T-cell (primary cell): ENCODE data around the gene TTN. TPM values are rescaled to one million over a fixed set of nuclear protein-coding genes. Genes with fewer than 3 reads are reported as not detected.
A peak's percentile ranks its signal among the peaks of the same experiment; 100 is the strongest.

Experiments used
- ATAC-seq, 4 experiments: fragments of 200-7000 bp in 3 of 4; fragments of 150-1000 bp in 1 of 4; cut with Tn5 transposase; replicated peaks in 1 of 4; 1 replicate in 3 of 4; 2 replicates in 1 of 4; pipeline ENCODE4 v1.10.0; 2021; ENCODE audit warnings: moderate library complexity in 3 of 4, mild to moderate bottlenecking in 2 of 4, moderate number of reproducible peaks in 1 of 4
- CTCF ChIA-PET, 2 donors: fragments of 300-600 bp; sonication (Branson Sonifier 250); formaldehyde crosslinking; loops; one replicate each; lab custom pipeline; 2022; ENCODE audit warnings: antibody characterized with exemption in 2 of 2; lab: Charles Lee
- POLR2A ChIA-PET, 2 donors: fragments of 300-600 bp; sonication (Branson Sonifier 250); formaldehyde crosslinking; loops; one replicate each; lab custom pipeline; 2022; ENCODE audit warnings: antibody characterized with exemption in 2 of 2; lab: Charles Lee
- DNase-seq, 35 experiments: peaks; one replicate each; pipeline versions ENCODE4 v3.0.0 to v3.0.0-alpha.2; 2013 to 2023
- H3K27ac ChIP-seq: one replicate; pipeline ENCODE4 v1.5.1; 2013; ENCODE audit warnings: low read length
- H3K27me3 ChIP-seq, 2 experiments: replicated peaks in 1 of 2; 1 replicate in 1 of 2; 2 replicates in 1 of 2; pipeline versions ENCODE4 v1.6.1 to v1.7.0; 2013; ENCODE audit warnings: low read length in 1 of 2, mixed read lengths in 1 of 2; ENCODE audit not compliant: control insufficient read depth in 2 of 2, insufficient read depth in 2 of 2; ENCODE audit errors: extremely low read depth in 1 of 2
- H3K36me3 ChIP-seq, 2 donors: 1 replicate in 1 of 2; 2 replicates in 1 of 2; pipeline versions ENCODE4 v1.6.1 to v1.7.0; 2013; ENCODE audit warnings: low read length in 1 of 2; ENCODE audit not compliant: control insufficient read depth in 2 of 2, insufficient read depth in 1 of 2; ENCODE audit errors: extremely low read depth in 1 of 2
- H3K4me1 ChIP-seq, 2 experiments: 1 replicate in 1 of 2; 2 replicates in 1 of 2; pipeline versions ENCODE4 v1.6.1 to v1.7.0; 2013; ENCODE audit warnings: low read length in 2 of 2, mixed read lengths in 1 of 2; ENCODE audit not compliant: insufficient read depth in 2 of 2, control insufficient read depth in 1 of 2; ENCODE audit errors: extremely low read depth in 1 of 2
- H3K4me3 ChIP-seq, 2 donors: 1 replicate in 1 of 2; 2 replicates in 1 of 2; pipeline versions ENCODE4 v1.5.1 to v1.7.0; 2013; ENCODE audit warnings: mild to moderate bottlenecking in 2 of 2, low read length in 1 of 2, moderate library complexity in 1 of 2; ENCODE audit not compliant: control insufficient read depth in 1 of 2; ENCODE audit errors: extremely low read depth in 1 of 2
- H3K9me3 ChIP-seq: 2 replicates; pipeline ENCODE4 v1.7.0; 2013
- H3K27ac Mint-ChIP-seq, 2 donors: one replicate each; pipeline ENCODE4 v1.8.0; 2020 to 2021; ENCODE audit warnings: mild to moderate bottlenecking in 2 of 2, mixed read lengths in 2 of 2
- H3K27me3 Mint-ChIP-seq, 2 donors: one replicate each; pipeline ENCODE4 v1.8.0; 2021 to 2022; ENCODE audit warnings: mixed read lengths in 2 of 2
- H3K36me3 Mint-ChIP-seq: one replicate; pipeline ENCODE4 v1.8.0; 2021; ENCODE audit warnings: mixed read lengths
- H3K4me1 Mint-ChIP-seq, 3 donors: one replicate each; pipeline ENCODE4 v1.8.0; 2020 to 2022; ENCODE audit warnings: mixed read lengths in 3 of 3, mild to moderate bottlenecking in 1 of 3
- H3K4me3 Mint-ChIP-seq, 3 donors: one replicate each; pipeline ENCODE4 v1.8.0; 2020 to 2022; ENCODE audit warnings: mild to moderate bottlenecking in 3 of 3, mixed read lengths in 3 of 3, moderate library complexity in 3 of 3
- H3K9me3 Mint-ChIP-seq, 3 donors: one replicate each; pipeline ENCODE4 v1.8.0; 2020 to 2022; ENCODE audit warnings: mixed read lengths in 3 of 3
- WGBS: methylation state at CpG from one replicate; pipeline ENCODE4 v1.1.5; 2013; ENCODE audit warnings: missing lambda C conversion rate; ENCODE audit not compliant: insufficient coverage; 5-methylcytosine and 5-hydroxymethylcytosine counted together
- total RNA-seq, 35 experiments: library from RNA in 6 of 35; stranded (reverse) in 6 of 35; fragments of 120-200 nt in 1 of 35; gene quantifications; one replicate each; pipeline versions ENCODE4 v1.2.1 to v1.2.4 and lab custom pipeline; 2013 to 2026

Gene TTN
- total RNA-seq, 5 donors from 2014 or later (not counting 1 experiment from before 2014, with no cell fraction given), result 14.3 to 49.2 (median 15.7) TPM

DNA sequence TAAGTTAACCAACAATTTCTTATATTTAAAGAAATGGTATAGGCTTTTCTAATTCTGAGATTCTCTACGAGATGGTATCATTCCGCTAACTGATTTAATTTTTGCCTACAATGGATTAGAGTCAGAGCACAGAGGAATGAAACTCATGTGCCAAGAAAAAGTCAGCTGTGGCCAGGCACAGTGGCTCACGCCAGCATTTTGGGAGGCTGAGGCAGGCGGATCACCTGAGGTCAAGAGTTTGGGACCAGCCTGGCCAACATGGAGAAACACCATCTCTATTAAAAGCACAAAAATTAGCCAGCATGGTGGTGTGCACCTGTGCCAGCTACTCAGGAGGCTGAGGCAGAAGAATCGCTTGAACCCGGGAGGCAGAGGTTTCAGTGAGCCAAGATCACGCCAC, 17.0 kb upstream of the TTN start:
- WGBS, result 96% methylated on average over 4 of the region's 7 CpGs
- ChIA-PET CTCF (interaction anchor here in 1 of 2 donors (0.6 kb wide), 1 partner anchor 65 kb away, joined by 9 read pairs; no protein-coding TSS in a partner anchor), POLR2A (no interaction called here)
- ATAC-seq (no peak), DNase-seq (no peak)
- Histone ChIP-seq H3K4me3 (no peak overlapping the region), H3K9me3 (no peaks in the 10 kb centered on the region), H3K27me3 (no peaks in the 10 kb centered on the region), H3K27ac (no peak overlapping the region), H3K36me3 (no peaks in the 10 kb centered on the region), H3K4me1 (peaks cover 3% of the 10 kb centered on the region in 2 experiments)
- no peak overlapping the region for H3K27ac Mint-ChIP-seq
- H3K36me3 Mint-ChIP-seq, result peaks cover 18% of the 10 kb centered on the region
- H3K9me3 Mint-ChIP-seq, result peaks cover 0 to 9% (median 0%) of the 10 kb centered on the region in 3 donors
- H3K4me3 Mint-ChIP-seq, result no peak overlapping the region
- peaks cover 7 to 16% (median 10%) of the 10 kb centered on the region in 3 donors for H3K4me1 Mint-ChIP-seq
- no peaks in the 10 kb centered on the region for H3K27me3 Mint-ChIP-seq

DNA sequence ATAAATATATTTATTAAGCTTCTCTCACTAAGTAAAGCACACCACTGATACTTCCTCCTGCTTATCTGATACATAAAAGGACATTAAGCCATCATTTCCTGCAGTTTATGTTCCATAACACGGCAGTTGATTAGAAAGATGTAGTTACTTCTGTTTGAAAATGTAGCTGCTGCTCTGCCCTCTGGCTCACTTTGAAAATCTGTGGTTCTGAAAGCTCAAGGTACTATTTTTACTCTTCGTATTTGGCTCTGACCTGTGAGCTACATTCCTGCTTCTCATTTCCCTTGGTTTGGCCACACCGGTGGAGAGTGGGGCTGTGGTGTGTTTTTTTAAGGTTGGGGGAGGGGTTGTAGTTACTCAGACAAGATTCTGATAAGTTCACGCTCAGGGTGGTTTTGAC, 12.8 kb upstream of the TTN start:
- peak in 1 of 35 experiments; percentile 0 for DNase-seq
- peak in 2 of 4 experiments; percentile 36 to 42 for ATAC-seq
- H3K27ac ChIP-seq, result no peak overlapping the region

DNA sequence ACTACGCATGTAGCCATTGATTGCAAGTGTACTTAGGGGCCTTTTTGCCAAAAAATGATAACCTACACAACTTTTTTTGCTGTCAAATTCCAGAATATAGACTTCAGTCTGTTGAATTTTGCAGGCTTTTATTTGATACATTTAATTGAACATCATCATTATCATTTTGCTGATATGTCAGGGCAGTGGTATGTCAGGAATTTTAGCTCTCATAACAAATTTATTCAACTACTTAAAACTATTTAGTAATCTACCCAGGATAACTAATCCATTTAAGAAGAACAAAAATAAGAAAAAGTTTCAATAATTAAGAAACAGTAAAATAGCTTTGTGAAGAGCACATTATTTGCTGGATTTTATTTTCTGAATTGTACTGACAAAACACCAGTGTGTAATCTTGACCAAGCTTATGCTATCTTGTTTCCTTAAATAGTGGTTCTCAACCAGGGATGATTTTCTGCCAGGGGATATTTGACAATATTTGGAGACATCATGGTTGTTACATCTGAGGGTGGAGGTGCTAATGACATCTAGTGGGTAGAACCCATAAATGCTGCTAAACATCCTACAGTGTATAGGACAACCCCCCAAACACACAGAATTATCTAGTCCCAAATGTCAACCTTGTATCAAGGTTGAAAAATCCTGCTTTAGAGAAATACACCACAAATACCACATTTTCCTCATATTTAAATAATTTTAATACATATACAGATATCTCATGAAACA, 12.1 kb upstream of the TTN start:
- ChIA-PET POLR2A (interaction anchor here in 1 of 2 donors (0.7 kb wide), 1 partner anchor 38 kb away, joined by 4 read pairs; no protein-coding TSS in a partner anchor), CTCF (interaction anchor here in 1 of 2 donors (0.6 to 2.1 kb wide), 4 partner anchors 8 to 704 kb away, joined by 3 to 5 read pairs (median 4); partner anchors contain the start of gene TTN)
- Histone ChIP-seq H3K27me3 (no peaks in the 10 kb centered on the region), H3K4me1 (peaks cover 3% of the 10 kb centered on the region in 2 experiments), H3K4me3 (no peak overlapping the region), H3K27ac (no peak overlapping the region), H3K9me3 (no peaks in the 10 kb centered on the region), H3K36me3 (no peaks in the 10 kb centered on the region)
- DNase-seq (no peak), ATAC-seq (no peak)
- no peak overlapping the region for H3K4me3 Mint-ChIP-seq
- H3K27me3 Mint-ChIP-seq, result no peaks in the 10 kb centered on the region
- no peaks in the 10 kb centered on the region for H3K9me3 Mint-ChIP-seq
- H3K36me3 Mint-ChIP-seq, result peaks cover 10% of the 10 kb centered on the region
- no peak overlapping the region for H3K27ac Mint-ChIP-seq
- H3K4me1 Mint-ChIP-seq, result peaks cover 4 to 21% (median 12%) of the 10 kb centered on the region in 3 donors
- WGBS, result no CpG with 5 or more reads among the region's 1 CpG

More for the DNA sequence above, 12.8 kb upstream of the TTN start:
- CTCF ChIA-PET, result interaction anchor here in 1 of 2 donors (0.5 to 2.1 kb wide), 4 partner anchors 8 to 310 kb away, joined by 3 to 5 read pairs (median 4); partner anchors contain the start of gene TTN
- H3K36me3 Mint-ChIP-seq, result peaks cover 10% of the 10 kb centered on the region
- peaks cover 4 to 21% (median 12%) of the 10 kb centered on the region in 3 donors for H3K4me1 Mint-ChIP-seq
- no peak overlapping the region for H3K4me3 ChIP-seq
- no peaks in the 10 kb centered on the region for H3K9me3 ChIP-seq
- no peaks in the 10 kb centered on the region for H3K27me3 ChIP-seq
- peak overlapping the region; percentile 23 to 56 (median 43) for H3K4me3 Mint-ChIP-seq
- POLR2A ChIA-PET, result no interaction called here
- H3K27me3 Mint-ChIP-seq, result no peaks in the 10 kb centered on the region
- no peaks in the 10 kb centered on the region for H3K36me3 ChIP-seq
- peaks cover 3% of the 10 kb centered on the region in 2 experiments for H3K4me1 ChIP-seq
- no peaks in the 10 kb centered on the region for H3K9me3 Mint-ChIP-seq
- 0% methylated on average over 1 of the region's 4 CpGs for WGBS
- H3K27ac Mint-ChIP-seq, result peak overlapping the region; percentile 48 to 58

DNA sequence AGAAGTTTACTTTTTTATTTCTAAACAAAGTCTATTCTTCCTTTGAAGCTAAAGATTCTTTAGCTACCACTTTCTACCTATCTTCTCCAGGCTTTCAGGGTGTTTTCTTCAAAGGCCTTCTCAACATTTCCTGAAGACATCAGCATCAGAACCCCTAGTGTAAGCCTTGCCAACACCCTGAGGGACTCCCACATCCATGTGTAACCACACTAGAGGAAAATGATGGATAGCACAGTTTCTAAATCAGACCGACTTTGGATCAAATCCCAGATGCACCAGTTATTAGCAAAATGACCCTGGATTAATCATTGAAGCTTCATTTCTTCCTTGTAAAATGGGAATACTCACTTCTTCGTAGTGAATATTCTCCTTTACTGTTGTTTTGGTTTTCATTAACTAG, 4.7 kb upstream of the TTN start:
- CTCF ChIA-PET, result interaction anchor here (0.5 to 1.1 kb wide), 3 partner anchors 8 to 106 kb away, joined by 3 read pairs; no protein-coding TSS in a partner anchor
- H3K4me1 ChIP-seq, result no peaks in the 10 kb centered on the region
- no peaks in the 10 kb centered on the region for H3K9me3 Mint-ChIP-seq
- H3K36me3 ChIP-seq, result no peaks in the 10 kb centered on the region
- H3K36me3 Mint-ChIP-seq, result peaks cover 17% of the 10 kb centered on the region
- DNase-seq (no peak), ATAC-seq (no peak)
- no peaks in the 10 kb centered on the region for H3K9me3 ChIP-seq
- H3K27me3 Mint-ChIP-seq, result no peaks in the 10 kb centered on the region
- H3K4me3 Mint-ChIP-seq, result no peak overlapping the region
- H3K4me3 ChIP-seq, result no peak overlapping the region
- POLR2A ChIA-PET, result no interaction called here
- H3K27ac ChIP-seq, result no peak overlapping the region
- H3K27me3 ChIP-seq, result no peaks in the 10 kb centered on the region
- 80% methylated on average over 1 of the region's 2 CpGs for WGBS
- H3K4me1 Mint-ChIP-seq, result no peaks in the 10 kb centered on the region
- H3K27ac Mint-ChIP-seq, result no peak overlapping the region

DNA sequence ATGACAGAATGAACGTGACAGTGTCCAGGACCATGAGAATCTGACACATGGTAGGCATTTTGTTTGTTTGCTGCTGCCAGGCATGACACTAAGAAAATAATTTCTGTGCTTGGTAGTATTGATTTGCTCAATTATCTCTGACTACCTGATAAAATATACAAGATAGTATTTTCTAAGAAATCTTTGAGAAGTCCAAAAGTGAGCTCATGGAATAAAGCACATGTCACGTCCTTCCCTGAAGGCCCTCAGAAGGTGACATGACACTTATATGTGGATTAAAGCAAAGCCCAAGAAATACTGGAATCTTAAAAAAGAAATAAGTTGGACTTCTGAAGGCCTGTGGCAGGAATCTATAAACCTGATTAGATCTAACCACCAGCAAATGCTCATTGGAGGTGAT, 3.8 kb upstream of the TTN start:
- H3K9me3 Mint-ChIP-seq, result no peaks in the 10 kb centered on the region
- Histone ChIP-seq H3K4me1 (no peaks in the 10 kb centered on the region), H3K4me3 (no peak overlapping the region), H3K27me3 (no peaks in the 10 kb centered on the region), H3K36me3 (no peaks in the 10 kb centered on the region), H3K27ac (no peak overlapping the region), H3K9me3 (no peaks in the 10 kb centered on the region)
- DNase-seq (no peak), ATAC-seq (no peak)
- WGBS, result no CpG with 5 or more reads among the region's 2 CpGs
- H3K4me1 Mint-ChIP-seq, result no peaks in the 10 kb centered on the region
- H3K36me3 Mint-ChIP-seq, result peaks cover 12% of the 10 kb centered on the region
- ChIA-PET CTCF (interaction anchor here in 1 of 2 donors (1.1 kb wide), 1 partner anchor 9 kb away, joined by 3 read pairs; no protein-coding TSS in a partner anchor), POLR2A (no interaction called here)
- no peak overlapping the region for H3K27ac Mint-ChIP-seq
- no peak overlapping the region for H3K4me3 Mint-ChIP-seq
- H3K27me3 Mint-ChIP-seq, result no peaks in the 10 kb centered on the region

DNA sequence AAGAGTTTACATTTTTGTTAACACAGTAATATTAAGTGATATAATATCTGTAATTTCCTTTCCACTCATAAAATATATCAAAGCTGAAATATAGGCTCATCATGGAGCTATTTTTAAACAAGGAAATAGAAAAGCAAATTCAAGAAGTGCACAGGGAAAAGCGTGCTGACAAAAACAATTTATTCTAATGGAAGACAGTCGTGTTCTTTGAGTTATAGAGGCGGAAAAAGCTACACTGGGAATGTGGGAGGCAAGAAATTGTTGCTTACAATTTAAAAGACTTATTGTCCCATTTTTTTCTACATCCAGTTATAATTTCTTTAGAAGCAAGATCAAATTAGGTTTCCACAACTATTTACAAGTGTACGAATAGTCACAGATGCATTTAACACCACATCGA, 3.2 kb upstream of the TTN start:
- Mint-ChIP-seq H3K36me3 (peaks cover 10% of the 10 kb centered on the region), H3K4me3 (no peak overlapping the region), H3K27ac (no peak overlapping the region), H3K4me1 (no peaks in the 10 kb centered on the region), H3K9me3 (no peaks in the 10 kb centered on the region), H3K27me3 (no peaks in the 10 kb centered on the region)
- Histone ChIP-seq H3K36me3 (no peaks in the 10 kb centered on the region), H3K4me3 (no peak overlapping the region), H3K27me3 (no peaks in the 10 kb centered on the region), H3K4me1 (no peaks in the 10 kb centered on the region), H3K27ac (no peak overlapping the region), H3K9me3 (no peaks in the 10 kb centered on the region)
- CTCF ChIA-PET, result no interaction called here
- no CpG with 5 or more reads among the region's 5 CpGs for WGBS
- POLR2A ChIA-PET, result no interaction called here
- ATAC-seq (no peak), DNase-seq (no peak)
